Stimulated activated CD8-positive, alpha-beta memory T cell treated with anti-CD3 and anti-CD28 coated beads, Interleukin-4, amount 100 ng/mL, for 48 hours (primary cell): ENCODE measurements around the gene TRIP13.
"Not testable (repeated sequence)": the region's sequence is repeated elsewhere in the genome, so short reads cannot be mapped to it uniquely, and the experiment has no call there.

ENCODE experiments used
- DNase-seq: peaks from one replicate; pipeline ENCODE4 v3.0.0-alpha.2; 2020

Gene TRIP13

GRCh38 chr5:892394-893136, at the start of gene TRIP13, which contains the start of gene BRD9:
Gene TRIP13 (plus strand): TSS chr5:892884. CDS start chr5:892999, 115 bp downstream.
Gene BRD9 (minus strand): TSS chr5:892801. CDS start chr5:892657, 144 bp downstream.
- peak; percentile 87 for DNase-seq

- not testable (repeated sequence) for DNase-seq
Observed at GRCh38 chr5:843371-843770, 49.3 kb upstream of the TRIP13 start.

GRCh38 chr5:843926-844325, 48.8 kb upstream of the TRIP13 start:
- not testable (repeated sequence) for DNase-seq

GRCh38 chr5:844426-844825, 48.3 kb upstream of the TRIP13 start:
- DNase-seq, result peak; percentile 5

- not testable (repeated sequence) for DNase-seq
Observed at GRCh38 chr5:845031-845675, 47.5 kb upstream of the TRIP13 start.

GRCh38 chr5:845676-846601, 46.7 kb upstream of the TRIP13 start:
- not testable (repeated sequence) for DNase-seq

GRCh38 chr5:846602-847091, 46.0 kb upstream of the TRIP13 start:
- not testable (repeated sequence) for DNase-seq

GRCh38 chr5:847212-847611, 45.5 kb upstream of the TRIP13 start:
- DNase-seq, result not testable (repeated sequence)

GRCh38 chr5:847736-848135, 44.9 kb upstream of the TRIP13 start:
- not testable (repeated sequence) for DNase-seq

- DNase-seq, result no peak
Observed at GRCh38 chr5:848671-849111, 44.0 kb upstream of the TRIP13 start.

- DNase-seq, result no peak
Observed at GRCh38 chr5:849651-850301, 42.9 kb upstream of the TRIP13 start.

GRCh38 chr5:850511-851006, 42.1 kb upstream of the TRIP13 start, which contains the start of gene ZDHHC11:
Gene ZDHHC11 (minus strand): TSS chr5:850986. CDS start chr5:850602, 384 bp downstream.
- DNase-seq, result no peak

- DNase-seq, result no peak
Observed at GRCh38 chr5:851076-851475, 41.6 kb upstream of the TRIP13 start.

- DNase-seq, result no peak
Observed at GRCh38 chr5:851553-851952, 41.1 kb upstream of the TRIP13 start.

GRCh38 chr5:852018-852417, 40.7 kb upstream of the TRIP13 start:
- DNase-seq, result no peak

- no peak for DNase-seq
Observed at GRCh38 chr5:852431-853401, 40.0 kb upstream of the TRIP13 start.

- not testable (repeated sequence) for DNase-seq
Observed at GRCh38 chr5:853416-854090, 39.1 kb upstream of the TRIP13 start.

- no peak for DNase-seq
Observed at GRCh38 chr5:854217-854616, 38.5 kb upstream of the TRIP13 start.

GRCh38 chr5:854966-855743, 37.5 kb upstream of the TRIP13 start:
- no peak for DNase-seq
